GM21737 (cell line): ENCODE measurements around the gene PEX11A.

Experiments
- ATAC-seq: cut with Tn5 transposase; IDR thresholded peaks from one replicate; pipeline ENCODE4 v1.9.1; 2021; ENCODE audit warnings: mild to moderate bottlenecking, moderate library complexity; ENCODE audit not compliant: unreplicated experiment

The PEX11A gene

GRCh38 chr15:89631902-89632264, 58.7 kb downstream of the PEX11A start:
- ATAC-seq: no peak
